ENCODE measurements around the gene CTXN1. TPM values are rescaled to one million over a fixed set of nuclear protein-coding genes. Genes with fewer than 3 reads are reported as not detected.
A peak's percentile ranks its signal among the peaks of the same experiment; 100 is the strongest.
"Not testable (repeated sequence)": the region's sequence is repeated elsewhere in the genome, so short reads cannot be mapped to it uniquely, and the experiment has no call there.

CTXN1 gene
- total RNA-seq, 1 donor from 2014 or later = 57.8 TPM

DNA sequence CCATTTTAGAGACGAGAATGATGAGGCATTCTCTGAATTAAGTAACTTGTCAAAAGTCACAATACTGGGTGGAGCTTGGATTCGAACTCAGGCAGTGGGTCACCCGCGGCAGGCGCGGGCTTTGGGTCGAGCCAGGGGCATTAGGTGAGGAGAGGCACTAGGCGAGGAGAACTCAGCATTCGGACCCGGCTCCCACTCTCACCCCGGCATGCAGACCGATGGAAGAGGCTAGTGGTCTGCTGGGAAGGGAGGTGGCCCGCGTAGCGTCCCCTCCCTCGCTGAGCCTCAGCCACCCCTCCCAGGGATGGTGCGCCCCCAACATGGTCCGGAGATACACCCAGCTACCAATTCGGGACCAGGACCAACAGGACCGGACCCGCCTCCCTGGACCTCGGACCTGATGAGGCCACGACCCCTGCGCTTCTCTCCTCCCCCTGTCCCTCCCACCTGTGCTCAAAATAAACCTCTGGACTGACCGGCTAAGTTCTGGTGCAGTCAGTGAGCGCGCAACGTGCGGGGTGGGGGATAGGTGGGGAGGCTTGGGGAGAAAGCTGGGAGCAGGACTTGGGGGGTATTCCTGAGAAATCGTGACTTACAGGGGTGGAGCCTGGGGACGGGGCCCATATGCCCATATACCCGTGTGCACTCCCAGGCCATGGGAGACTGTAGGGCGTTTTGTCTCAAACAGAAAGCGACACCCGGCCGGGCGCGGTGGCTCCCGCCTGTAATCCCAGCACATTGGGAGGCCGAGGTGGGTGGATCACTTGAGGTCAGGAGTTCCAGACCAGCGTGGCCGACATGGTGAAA is 7.1 kb downstream of the CTXN1 start:
- H3K4me3 Mint-ChIP-seq = peak overlapping the region; percentile 87
- peaks cover 42% of the 10 kb centered on the region for H3K27me3 Mint-ChIP-seq

DNA sequence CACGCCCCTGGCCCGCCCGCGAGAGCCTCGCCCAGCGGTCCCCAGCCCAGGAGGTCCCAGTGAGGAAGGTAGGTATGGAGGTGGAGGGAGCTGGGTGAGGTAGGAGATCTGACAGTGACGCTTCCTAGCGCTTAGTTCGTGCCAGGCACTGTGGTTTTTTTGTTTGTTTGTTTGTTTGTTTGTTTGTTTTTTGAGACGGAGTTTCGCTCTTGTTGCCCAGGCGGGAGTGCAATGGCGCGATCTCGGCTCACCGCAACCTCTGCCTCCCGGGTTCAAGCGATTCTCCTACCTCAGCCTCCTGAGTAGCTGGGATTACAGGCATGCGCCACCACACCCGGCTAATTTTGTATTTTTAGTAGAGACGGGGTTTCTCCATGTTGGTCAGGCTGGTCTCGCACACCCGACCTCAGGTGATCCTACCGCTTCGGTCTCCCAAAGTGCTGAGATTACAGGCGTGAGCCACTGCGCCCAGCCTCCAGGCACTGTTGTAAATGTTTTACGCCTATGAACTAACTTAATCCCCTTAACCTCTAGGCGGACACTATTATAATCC is 7.8 kb downstream of the CTXN1 start:
- not testable (repeated sequence) for H3K36me3 Mint-ChIP-seq; H3K9me3 Mint-ChIP-seq; DNase-seq (ENCODE audit: extremely low spot score, unreplicated experiment)
- peaks cover 42% of the 10 kb centered on the region for H3K27me3 Mint-ChIP-seq
- H3K27ac Mint-ChIP-seq = peak overlapping the region; percentile 61
- peaks cover 13% of the 10 kb centered on the region for H3K4me1 Mint-ChIP-seq (ENCODE audit: unreplicated experiment)
- peak overlapping the region; percentile 75 for H3K4me3 Mint-ChIP-seq

More for the DNA sequence above, 7.1 kb downstream of the CTXN1 start:
- TF ChIP-seq, protein P1, sequence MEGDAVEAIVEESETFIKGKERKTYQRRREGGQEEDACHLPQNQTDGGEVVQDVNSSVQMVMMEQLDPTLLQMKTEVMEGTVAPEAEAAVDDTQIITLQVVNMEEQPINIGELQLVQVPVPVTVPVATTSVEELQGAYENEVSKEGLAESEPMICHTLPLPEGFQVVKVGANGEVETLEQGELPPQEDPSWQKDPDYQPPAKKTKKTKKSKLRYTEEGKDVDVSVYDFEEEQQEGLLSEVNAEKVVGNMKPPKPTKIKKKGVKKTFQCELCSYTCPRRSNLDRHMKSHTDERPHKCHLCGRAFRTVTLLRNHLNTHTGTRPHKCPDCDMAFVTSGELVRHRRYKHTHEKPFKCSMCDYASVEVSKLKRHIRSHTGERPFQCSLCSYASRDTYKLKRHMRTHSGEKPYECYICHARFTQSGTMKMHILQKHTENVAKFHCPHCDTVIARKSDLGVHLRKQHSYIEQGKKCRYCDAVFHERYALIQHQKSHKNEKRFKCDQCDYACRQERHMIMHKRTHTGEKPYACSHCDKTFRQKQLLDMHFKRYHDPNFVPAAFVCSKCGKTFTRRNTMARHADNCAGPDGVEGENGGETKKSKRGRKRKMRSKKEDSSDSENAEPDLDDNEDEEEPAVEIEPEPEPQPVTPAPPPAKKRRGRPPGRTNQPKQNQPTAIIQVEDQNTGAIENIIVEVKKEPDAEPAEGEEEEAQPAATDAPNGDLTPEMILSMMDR (conservative IDR thresholded peaks at IDR 0.05) = no peak
- DNase-seq (ENCODE audit: extremely low spot score, unreplicated experiment) = no peak
- H3K9me3 Mint-ChIP-seq = no peaks in the 10 kb centered on the region
- H3K36me3 Mint-ChIP-seq = no peaks in the 10 kb centered on the region
- peaks cover 13% of the 10 kb centered on the region for H3K4me1 Mint-ChIP-seq (ENCODE audit: unreplicated experiment)
- no peak overlapping the region for H3K27ac Mint-ChIP-seq

DNA sequence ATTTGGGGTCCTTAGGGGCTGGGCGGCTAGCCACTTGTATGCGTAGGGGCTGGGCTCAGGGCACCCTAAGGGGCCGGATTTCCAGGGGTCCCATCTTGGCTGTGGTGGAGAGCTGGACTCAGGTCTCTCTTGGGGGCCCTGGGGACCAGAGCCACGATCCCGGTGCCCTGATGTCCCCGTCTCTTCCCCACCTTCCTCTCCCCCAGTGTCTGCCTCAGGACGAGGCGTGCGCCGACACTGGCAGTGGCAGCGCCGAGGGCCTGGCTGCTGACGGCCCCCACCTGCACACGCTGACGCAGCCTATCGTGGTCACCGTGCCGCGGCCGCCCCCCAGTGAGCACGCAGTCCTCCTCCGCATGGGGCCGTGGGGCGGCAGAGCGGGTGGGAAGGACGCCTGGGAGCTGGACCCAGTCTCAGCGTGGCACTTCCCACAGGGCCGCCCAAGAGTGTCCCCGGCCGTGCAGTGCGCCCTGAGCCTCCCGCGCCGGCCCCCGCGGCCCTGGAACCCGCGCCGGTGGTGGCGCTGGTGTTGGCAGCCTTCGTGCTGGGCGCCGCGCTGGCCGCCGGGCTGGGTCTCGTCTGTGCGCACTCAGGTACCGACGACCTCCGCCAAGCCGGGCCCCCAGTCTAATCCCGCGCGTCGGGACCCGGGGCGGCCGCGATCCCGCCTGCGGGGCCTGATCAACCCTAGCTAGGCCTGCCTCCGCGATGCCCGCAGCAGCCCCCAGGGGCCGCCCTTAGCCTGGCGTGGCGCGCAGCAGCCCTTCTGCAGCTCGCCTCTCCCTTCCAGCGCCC is 8.5 kb downstream of the CTXN1 start:
- no peak for DNase-seq (ENCODE audit: extremely low spot score, unreplicated experiment)
- Mint-ChIP-seq H3K27me3 (peaks cover 42% of the 10 kb centered on the region), H3K4me1 (ENCODE audit: unreplicated experiment) (peaks cover 13% of the 10 kb centered on the region), H3K4me3 (peak overlapping the region; percentile 82), H3K36me3 (peaks cover 4% of the 10 kb centered on the region), H3K27ac (peak overlapping the region; percentile 61), H3K9me3 (no peaks in the 10 kb centered on the region)
- TF ChIP-seq, protein P1 (conservative IDR thresholded peaks at IDR 0.05) = peak; percentile 70

DNA sequence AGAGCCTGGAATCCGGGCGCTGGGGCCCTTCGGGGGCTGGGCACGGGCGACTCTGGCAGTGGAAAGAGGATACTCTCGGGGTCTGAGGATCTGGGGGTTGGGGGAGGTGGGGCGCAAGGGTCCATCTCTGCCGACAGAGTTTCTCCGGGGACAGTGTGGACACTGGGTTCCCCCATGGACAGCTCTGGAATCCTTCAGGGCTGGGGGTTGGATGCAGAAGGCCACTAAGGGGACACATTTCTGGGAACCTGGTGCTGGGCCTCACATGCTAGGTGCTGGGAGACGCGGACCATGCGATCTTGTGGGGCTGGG is 9.0 kb downstream of the CTXN1 start:
- TF ChIP-seq, protein P1 (conservative IDR thresholded peaks at IDR 0.05) = no peak
- H3K36me3 Mint-ChIP-seq = peaks cover 4% of the 10 kb centered on the region
- DNase-seq (ENCODE audit: extremely low spot score, unreplicated experiment) = no peak
- peaks cover 42% of the 10 kb centered on the region for H3K27me3 Mint-ChIP-seq
- H3K9me3 Mint-ChIP-seq = no peaks in the 10 kb centered on the region
- peak overlapping the region; percentile 82 for H3K4me3 Mint-ChIP-seq
- peaks cover 13% of the 10 kb centered on the region for H3K4me1 Mint-ChIP-seq (ENCODE audit: unreplicated experiment)
- peak overlapping the region; percentile 56 for H3K27ac Mint-ChIP-seq

DNA sequence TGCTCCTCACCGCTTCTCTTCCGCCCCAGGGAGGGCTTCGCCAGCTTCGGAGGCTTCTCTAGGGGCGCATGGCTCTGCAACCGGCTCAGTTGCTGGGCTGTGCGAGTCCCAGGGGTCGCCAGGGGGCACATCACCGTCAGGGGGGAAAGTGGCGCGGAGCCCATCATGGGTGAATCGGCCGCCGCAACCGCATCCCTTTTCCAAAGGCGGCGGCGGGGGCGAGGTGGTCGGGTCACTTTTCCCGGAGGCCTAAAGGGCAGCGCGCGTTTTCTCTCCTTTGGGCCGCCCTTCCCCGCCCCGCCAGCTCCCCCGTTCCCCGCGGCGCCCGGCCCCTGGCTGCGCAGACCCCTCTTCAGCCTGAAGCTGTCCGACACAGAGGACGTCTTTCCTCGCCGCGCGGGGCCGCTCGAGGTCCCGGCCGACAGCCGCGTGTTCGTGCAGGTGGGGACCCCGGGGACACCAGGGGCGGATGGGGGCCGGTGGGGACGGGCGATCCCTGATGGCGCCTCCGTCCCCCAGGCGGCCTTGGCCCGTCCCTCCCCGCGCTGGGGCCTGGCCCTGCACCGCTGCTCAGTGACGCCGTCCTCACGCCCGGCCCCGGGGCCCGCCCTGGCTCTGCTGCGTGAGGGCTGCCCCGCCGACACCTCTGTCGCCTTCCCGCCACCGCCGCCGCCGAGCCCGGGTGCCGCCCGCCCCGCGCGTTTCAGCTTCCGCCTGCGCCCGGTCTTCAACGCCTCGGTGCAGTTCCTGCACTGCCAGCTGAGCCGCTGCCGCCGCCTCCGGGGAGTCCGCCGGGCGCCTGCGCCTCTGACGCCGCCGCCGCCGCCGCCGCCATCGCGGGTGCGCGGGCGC is 9.6 kb downstream of the CTXN1 start:
- TF ChIP-seq, protein P1 (conservative IDR thresholded peaks at IDR 0.05) = peak; percentile 11
- no peak overlapping the region for H3K27ac Mint-ChIP-seq
- H3K4me1 Mint-ChIP-seq (ENCODE audit: unreplicated experiment) = peaks cover 12% of the 10 kb centered on the region
- DNase-seq (ENCODE audit: extremely low spot score, unreplicated experiment) = no peak
- H3K9me3 Mint-ChIP-seq = no peaks in the 10 kb centered on the region
- H3K4me3 Mint-ChIP-seq = peak overlapping the region; percentile 65
- H3K27me3 Mint-ChIP-seq = peaks cover 42% of the 10 kb centered on the region
- H3K36me3 Mint-ChIP-seq = peaks cover 4% of the 10 kb centered on the region

Measured in type B pancreatic cell (in vitro differentiated cells).